HEK293 (cell line): ENCODE measurements around the gene CUL7.

ENCODE experiments used
- CTCF ChIA-PET: fragments of 350-600 bp; formaldehyde crosslinking; extraction: SDS; loops from one replicate; lab custom pipeline; 2021; ENCODE audit warnings: antibody characterized with exemption; lab: Yijun Ruan, JAX
- POLR2A ChIA-PET: fragments of 300-600 bp; formaldehyde crosslinking; extraction: SDS; loops from one replicate; lab custom pipeline; 2020; ENCODE audit warnings: antibody characterized with exemption, inconsistent platforms; lab: Yijun Ruan, JAX
- H3K27ac ChIP-seq: fragments of 200-500 bp; sonication (Bioruptor generic); 2 replicates; pipeline ENCODE4 v1.5.1; 2014; ENCODE audit warnings: low read depth, low read length, control low read depth, inconsistent platforms; ENCODE audit errors: extremely low read depth
- H3K36me3 ChIP-seq, 2 experiments: fragments of 200-500 bp in 1 of 2; sonication (Bioruptor generic) in 1 of 2; 1 replicate in 1 of 2; 2 replicates in 1 of 2; pipeline ENCODE4 v1.5.1; 2014 to 2017; ENCODE audit warnings: inconsistent platforms in 2 of 2, low read length in 2 of 2; ENCODE audit not compliant: control insufficient read depth in 2 of 2, insufficient read depth in 1 of 2
- H3K4me1 ChIP-seq: fragments of 200-500 bp; sonication (Bioruptor generic); 2 replicates; pipeline ENCODE4 v1.5.1; 2014; ENCODE audit warnings: mild to moderate bottlenecking, low read length, inconsistent platforms; ENCODE audit not compliant: control insufficient read depth, insufficient read depth
- H3K4me3 ChIP-seq: 2 replicates; pipeline ENCODE4 v1.5.1; 2011; ENCODE audit warnings: low read depth, mild to moderate bottlenecking, control low read depth, low read length, moderate library complexity
- H3K9me3 ChIP-seq: fragments of 200-500 bp; sonication (Bioruptor generic); 2 replicates; pipeline ENCODE4 v1.5.1; 2014; ENCODE audit warnings: low read depth, low read length, inconsistent platforms; ENCODE audit not compliant: control insufficient read depth, insufficient read depth
- BCL11B ChIP-seq: fragments of 450-650 bp; formaldehyde crosslinking; IDR thresholded peaks from 2 replicates; pipeline ENCODE4 v1.5.1; 2016; ENCODE audit warnings: low read depth, missing biosample characterization, missing genetic modification characterization
- GFI1B ChIP-seq: fragments of 450-650 bp; formaldehyde crosslinking; IDR thresholded peaks from 2 replicates; pipeline ENCODE4 v1.5.1; 2016; ENCODE audit warnings: missing biosample characterization, missing genetic modification characterization
- GLI4 ChIP-seq: fragments of 450-650 bp; formaldehyde crosslinking; IDR thresholded peaks from 2 replicates; pipeline ENCODE4 v1.5.1; 2016; ENCODE audit warnings: missing biosample characterization, missing genetic modification characterization
- HOXC10 ChIP-seq: sonication (generic); formaldehyde crosslinking; IDR thresholded peaks from 2 replicates; pipeline ENCODE4 v1.8.1; 2023; ENCODE audit warnings: mild to moderate bottlenecking, missing genetic modification reagents
- SETDB1 ChIP-seq: IDR thresholded peaks from one replicate; pipeline ENCODE4 v1.6.1; 2017; ENCODE audit warnings: mild to moderate bottlenecking, low read length, moderate library complexity, mixed read lengths; ENCODE audit not compliant: insufficient read length
- YY2 ChIP-seq: fragments of 450-650 bp; formaldehyde crosslinking; IDR thresholded peaks from 2 replicates; pipeline ENCODE4 v1.5.1; 2016; ENCODE audit warnings: missing biosample characterization, missing genetic modification characterization
- ZBTB17 ChIP-seq: fragments of 450-650 bp; formaldehyde crosslinking; IDR thresholded peaks from 2 replicates; pipeline ENCODE4 v1.5.1; 2016; ENCODE audit warnings: missing biosample characterization, missing genetic modification characterization
- ZNF10 ChIP-seq: fragments of 450-650 bp; formaldehyde crosslinking; IDR thresholded peaks from 2 replicates; pipeline ENCODE4 v1.5.1; 2017; ENCODE audit warnings: missing biosample characterization, missing genetic modification characterization
- ZNF146 ChIP-seq: fragments of 450-650 bp; formaldehyde crosslinking; IDR thresholded peaks from 2 replicates; pipeline ENCODE4 v1.5.1; 2016; ENCODE audit warnings: missing biosample characterization, missing genetic modification characterization
- ZNF155 ChIP-seq: fragments of 450-650 bp; formaldehyde crosslinking; IDR thresholded peaks from 2 replicates; pipeline ENCODE4 v1.5.1; 2016; ENCODE audit warnings: missing biosample characterization, missing genetic modification characterization
- ZNF157 ChIP-seq: fragments of 450-650 bp; formaldehyde crosslinking; IDR thresholded peaks from 2 replicates; pipeline ENCODE4 v1.5.1; 2016; ENCODE audit warnings: missing biosample characterization, missing genetic modification characterization
- ZNF16 ChIP-seq: fragments of 450-650 bp; formaldehyde crosslinking; IDR thresholded peaks from 2 replicates; pipeline ENCODE4 v1.5.1; 2016; ENCODE audit warnings: low read depth, missing biosample characterization, missing genetic modification characterization
- ZNF18 ChIP-seq: fragments of 450-650 bp; formaldehyde crosslinking; IDR thresholded peaks from 2 replicates; pipeline ENCODE4 v1.5.1; 2016; ENCODE audit warnings: missing biosample characterization, missing genetic modification characterization
- ZNF19 ChIP-seq: fragments of 450-650 bp; formaldehyde crosslinking; IDR thresholded peaks from 2 replicates; pipeline ENCODE4; 2016; ENCODE audit warnings: missing biosample characterization, missing genetic modification characterization, low read depth
- ZNF221 ChIP-seq: fragments of 450-650 bp; formaldehyde crosslinking; IDR thresholded peaks from 2 replicates; pipeline ENCODE4 v1.5.1; 2017; ENCODE audit warnings: missing biosample characterization, missing genetic modification characterization, borderline replicate concordance
- ZNF514 ChIP-seq: fragments of 450-650 bp; formaldehyde crosslinking; IDR thresholded peaks from 2 replicates; pipeline ENCODE4 v1.5.1; 2016; ENCODE audit warnings: missing biosample characterization, missing genetic modification characterization
- ZNF560 ChIP-seq: fragments of 450-650 bp; formaldehyde crosslinking; IDR thresholded peaks from 2 replicates; pipeline ENCODE4 v1.5.1; 2017; ENCODE audit warnings: missing biosample characterization, missing genetic modification characterization, borderline replicate concordance
- ZNF600 ChIP-seq: fragments of 450-650 bp; formaldehyde crosslinking; IDR thresholded peaks from 2 replicates; pipeline ENCODE4 v1.5.1; 2016; ENCODE audit warnings: missing biosample characterization, missing genetic modification characterization
- ZNF623 ChIP-seq: fragments of 450-650 bp; formaldehyde crosslinking; IDR thresholded peaks from 2 replicates; pipeline ENCODE4 v1.5.1; 2016; ENCODE audit warnings: missing biosample characterization, missing genetic modification characterization
- ZNF701 ChIP-seq: fragments of 450-650 bp; formaldehyde crosslinking; IDR thresholded peaks from 2 replicates; pipeline ENCODE4 v1.5.1; 2016; ENCODE audit warnings: missing biosample characterization, missing genetic modification characterization
- ZNF704 ChIP-seq: fragments of 450-650 bp; formaldehyde crosslinking; IDR thresholded peaks from 2 replicates; pipeline ENCODE4 v1.5.1; 2016; ENCODE audit warnings: missing biosample characterization, missing genetic modification characterization
- ZNF792 ChIP-seq: fragments of 450-650 bp; formaldehyde crosslinking; IDR thresholded peaks from 2 replicates; pipeline ENCODE4 v1.5.1; 2016; ENCODE audit warnings: missing biosample characterization, missing genetic modification characterization
- TF ChIP-seq, protein P1 (sequence below): fragments of 450-650 bp; formaldehyde crosslinking; IDR thresholded peaks from 2 replicates; pipeline ENCODE4 v1.5.1; 2016; ENCODE audit warnings: missing biosample characterization, missing genetic modification characterization
- TF ChIP-seq, protein P2 (sequence below): fragments of 450-650 bp; formaldehyde crosslinking; IDR thresholded peaks from 2 replicates; pipeline ENCODE4 v1.5.1; 2016; ENCODE audit warnings: missing biosample characterization, missing genetic modification characterization
- TF ChIP-seq, protein P3 (sequence below): fragments of 450-650 bp; formaldehyde crosslinking; IDR thresholded peaks from 2 replicates; pipeline ENCODE4 v1.5.1; 2016; ENCODE audit warnings: missing biosample characterization, missing genetic modification characterization

CUL7 gene

DNA sequence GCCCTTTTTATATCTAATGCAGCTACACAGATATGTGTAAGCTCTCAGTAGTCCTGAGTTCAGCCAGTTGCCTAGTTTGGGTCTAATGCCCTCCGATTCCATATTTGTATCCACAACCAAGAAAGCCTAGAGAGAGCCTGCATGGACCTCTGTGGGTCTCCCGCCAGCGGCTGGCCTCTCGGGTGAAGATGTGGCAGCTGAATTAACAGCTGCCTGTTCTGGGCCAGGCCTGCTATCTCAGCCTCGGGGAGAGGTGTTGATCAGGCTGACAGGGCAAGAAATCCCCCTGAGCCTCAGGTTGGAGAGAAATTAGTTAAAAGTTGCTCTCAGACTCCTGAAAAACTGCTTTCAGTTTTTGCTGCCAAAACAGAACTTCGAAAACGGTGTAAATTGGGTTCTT, 42.3 kb upstream of the CUL7 start:
- Histone ChIP-seq H3K4me1 (peaks cover 38% of the 10 kb centered on the region), H3K27ac (peak overlapping the region; percentile 61), H3K4me3 (no peak overlapping the region), H3K9me3 (no peaks in the 10 kb centered on the region), H3K36me3 (no peaks in the 10 kb centered on the region)
- TF ChIP-seq ZNF560 (tag by site-specific recombination) (no peak), ZNF10 (tag by site-specific recombination) (no peak), ZNF157 (tag by site-specific recombination) (no peak), ZNF221 (no peak), ZNF623 (tag by site-specific recombination) (no peak), ZNF16 (tag by site-specific recombination) (no peak), GFI1B (no peak), YY2 (tag by site-specific recombination) (no peak), ZNF704 (tag by site-specific recombination) (no peak), ZNF146 (tag by site-specific recombination) (no peak), BCL11B (tag by site-specific recombination) (no peak), ZNF792 (tag by site-specific recombination) (no peak), ZNF514 (no peak), ZNF701 (tag by site-specific recombination) (no peak)
- TF ChIP-seq, protein P1, sequence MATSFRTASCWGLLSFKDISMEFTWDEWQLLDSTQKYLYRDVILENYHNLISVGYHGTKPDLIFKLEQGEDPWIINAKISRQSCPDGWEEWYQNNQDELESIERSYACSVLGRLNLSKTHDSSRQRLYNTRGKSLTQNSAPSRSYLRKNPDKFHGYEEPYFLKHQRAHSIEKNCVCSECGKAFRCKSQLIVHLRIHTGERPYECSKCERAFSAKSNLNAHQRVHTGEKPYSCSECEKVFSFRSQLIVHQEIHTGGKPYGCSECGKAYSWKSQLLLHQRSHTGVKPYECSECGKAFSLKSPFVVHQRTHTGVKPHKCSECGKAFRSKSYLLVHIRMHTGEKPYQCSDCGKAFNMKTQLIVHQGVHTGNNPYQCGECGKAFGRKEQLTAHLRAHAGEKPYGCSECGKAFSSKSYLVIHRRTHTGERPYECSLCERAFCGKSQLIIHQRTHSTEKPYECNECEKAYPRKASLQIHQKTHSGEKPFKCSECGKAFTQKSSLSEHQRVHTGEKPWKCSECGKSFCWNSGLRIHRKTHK, result no peak
- POLR2A ChIA-PET, result interaction anchor here (0.6 to 1.1 kb wide), 4 partner anchors 9 to 420 kb away, joined by 3 to 5 read pairs (median 3); partner anchors contain the start of gene PTK7
- CTCF ChIA-PET, result interaction anchor here (1.0 to 1.1 kb wide), 2 partner anchors 12 to 48 kb away, joined by 3 read pairs; no protein-coding TSS in a partner anchor

- Histone ChIP-seq H3K4me3 (no peak overlapping the region), H3K27ac (no peak overlapping the region), H3K9me3 (no peaks in the 10 kb centered on the region), H3K4me1 (peaks cover 60% of the 10 kb centered on the region), H3K36me3 (no peaks in the 10 kb centered on the region)
- POLR2A ChIA-PET, result no interaction called here
- CTCF ChIA-PET, result no interaction called here
- TF ChIP-seq GLI4 (tag by site-specific recombination) (no peak), ZNF155 (tag by site-specific recombination) (no peak), ZNF600 (tag by site-specific recombination) (peak; percentile 88), ZNF514 (no peak), HOXC10 (CRISPR knock-in tag) (no peak), ZNF19 (tag by site-specific recombination) (no peak), SETDB1 (no peak), ZNF18 (no peak), ZBTB17 (tag by site-specific recombination) (peak; percentile 45)
- TF ChIP-seq, protein P2, sequence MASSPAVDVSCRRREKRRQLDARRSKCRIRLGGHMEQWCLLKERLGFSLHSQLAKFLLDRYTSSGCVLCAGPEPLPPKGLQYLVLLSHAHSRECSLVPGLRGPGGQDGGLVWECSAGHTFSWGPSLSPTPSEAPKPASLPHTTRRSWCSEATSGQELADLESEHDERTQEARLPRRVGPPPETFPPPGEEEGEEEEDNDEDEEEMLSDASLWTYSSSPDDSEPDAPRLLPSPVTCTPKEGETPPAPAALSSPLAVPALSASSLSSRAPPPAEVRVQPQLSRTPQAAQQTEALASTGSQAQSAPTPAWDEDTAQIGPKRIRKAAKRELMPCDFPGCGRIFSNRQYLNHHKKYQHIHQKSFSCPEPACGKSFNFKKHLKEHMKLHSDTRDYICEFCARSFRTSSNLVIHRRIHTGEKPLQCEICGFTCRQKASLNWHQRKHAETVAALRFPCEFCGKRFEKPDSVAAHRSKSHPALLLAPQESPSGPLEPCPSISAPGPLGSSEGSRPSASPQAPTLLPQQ (tag by site-specific recombination), result no peak
- TF ChIP-seq, protein P3, sequence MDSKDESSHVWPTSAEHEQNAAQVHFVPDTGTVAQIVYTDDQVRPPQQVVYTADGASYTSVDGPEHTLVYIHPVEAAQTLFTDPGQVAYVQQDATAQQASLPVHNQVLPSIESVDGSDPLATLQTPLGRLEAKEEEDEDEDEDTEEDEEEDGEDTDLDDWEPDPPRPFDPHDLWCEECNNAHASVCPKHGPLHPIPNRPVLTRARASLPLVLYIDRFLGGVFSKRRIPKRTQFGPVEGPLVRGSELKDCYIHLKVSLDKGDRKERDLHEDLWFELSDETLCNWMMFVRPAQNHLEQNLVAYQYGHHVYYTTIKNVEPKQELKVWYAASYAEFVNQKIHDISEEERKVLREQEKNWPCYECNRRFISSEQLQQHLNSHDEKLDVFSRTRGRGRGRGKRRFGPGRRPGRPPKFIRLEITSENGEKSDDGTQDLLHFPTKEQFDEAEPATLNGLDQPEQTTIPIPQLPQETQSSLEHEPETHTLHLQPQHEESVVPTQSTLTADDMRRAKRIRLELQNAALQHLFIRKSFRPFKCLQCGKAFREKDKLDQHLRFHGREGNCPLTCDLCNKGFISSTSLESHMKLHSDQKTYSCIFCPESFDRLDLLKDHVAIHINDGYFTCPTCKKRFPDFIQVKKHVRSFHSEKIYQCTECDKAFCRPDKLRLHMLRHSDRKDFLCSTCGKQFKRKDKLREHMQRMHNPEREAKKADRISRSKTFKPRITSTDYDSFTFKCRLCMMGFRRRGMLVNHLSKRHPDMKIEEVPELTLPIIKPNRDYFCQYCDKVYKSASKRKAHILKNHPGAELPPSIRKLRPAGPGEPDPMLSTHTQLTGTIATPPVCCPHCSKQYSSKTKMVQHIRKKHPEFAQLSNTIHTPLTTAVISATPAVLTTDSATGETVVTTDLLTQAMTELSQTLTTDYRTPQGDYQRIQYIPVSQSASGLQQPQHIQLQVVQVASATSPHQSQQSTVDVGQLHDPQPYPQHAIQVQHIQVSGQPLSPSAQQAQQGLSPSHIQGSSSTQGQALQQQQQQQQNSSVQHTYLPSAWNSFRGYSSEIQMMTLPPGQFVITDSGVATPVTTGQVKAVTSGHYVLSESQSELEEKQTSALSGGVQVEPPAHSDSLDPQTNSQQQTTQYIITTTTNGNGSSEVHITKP (tag by site-specific recombination), result peak; percentile 32; the same call in 1 of the 2 replicates
These were observed 40.0 kb upstream of the CUL7 start for GRCh38 chr6:43093436-43094289.
